Heart right ventricle (tissue), 16 donors: ENCODE data around the gene SERTAD3. TPM values are rescaled to one million over a fixed set of nuclear protein-coding genes. Genes with fewer than 3 reads are reported as not detected.

ENCODE experiments used
- ATAC-seq, 8 donors: fragments of 200-7000 bp; cut with Tn5 transposase; one replicate each; pipeline ENCODE4 v1.9.1; 2020; ENCODE audit warnings: mild to moderate bottlenecking in 8 of 8, moderate library complexity in 8 of 8, moderate number of reproducible peaks in 1 of 8
- DNase-seq, 2 donors: peaks; one replicate each; pipeline ENCODE4 v3.0.0-alpha.2; 2020
- H3K27ac ChIP-seq, 10 donors: fragments of 200-600 bp; sonication (generic) in 2 of 10; one replicate each; pipeline versions ENCODE4 v1.5.0 to v1.8.0; 2020 to 2022; ENCODE audit warnings: mild to moderate bottlenecking in 3 of 10
- H3K27me3 ChIP-seq, 7 donors: fragments of 200-600 bp; one replicate each; pipeline ENCODE4 v1.8.0; 2021 to 2022; ENCODE audit warnings: mild to moderate bottlenecking in 2 of 7
- H3K36me3 ChIP-seq, 9 donors: fragments of 200-600 bp; sonication (generic) in 1 of 9; one replicate each; pipeline versions ENCODE4 v1.5.0 to v1.8.0; 2020 to 2022; ENCODE audit warnings: mild to moderate bottlenecking in 2 of 9
- H3K4me1 ChIP-seq, 9 donors: fragments of 200-600 bp; sonication (generic) in 1 of 9; one replicate each; pipeline versions ENCODE4 v1.5.0 to v1.8.0; 2020 to 2022; ENCODE audit warnings: mild to moderate bottlenecking in 4 of 9
- H3K4me3 ChIP-seq, 10 donors: fragments of 200-600 bp; sonication (generic) in 2 of 10; one replicate each; pipeline versions ENCODE4 v1.5.0 to v1.8.0; 2020 to 2022; ENCODE audit warnings: mild to moderate bottlenecking in 7 of 10, moderate library complexity in 2 of 10
- H3K9me3 ChIP-seq, 11 donors: fragments of 200-600 bp in 10 of 11; sonication (generic) in 2 of 11; one replicate each; pipeline versions ENCODE4 v1.5.0 to v1.8.0; 2013 to 2022; ENCODE audit warnings: mild to moderate bottlenecking in 2 of 11, control low read depth in 1 of 11, moderate library complexity in 1 of 11
- CTCF ChIP-seq, 9 donors: fragments of 200-600 bp; sonication (generic) in 2 of 9; IDR thresholded peaks; one replicate each; pipeline versions ENCODE4 v1.5.0 to v1.8.0; 2021 to 2022; ENCODE audit warnings: antibody characterized with exemption in 9 of 9, mild to moderate bottlenecking in 5 of 9, moderate library complexity in 1 of 9
- WGBS, 2 donors: extraction: QIAGEN DNeasy Blood & Tissue Kit; methylation state at CpG; one replicate each; pipeline ENCODE4 v1.1.7; 2013; ENCODE audit warnings: inconsistent platforms in 1 of 2; 5-methylcytosine and 5-hydroxymethylcytosine counted together
- intact Hi-C, 10 donors: fragments of 100-400 bp; cut with DNase I; formaldehyde crosslinking; loops; one replicate each; pipeline versions ENCODE4 v1.11.1 to v1.14.2; 2022
- polyA plus RNA-seq, 2 donors: library from polyadenylated mRNA; stranded (reverse); fragments of 200-250 nt; gene quantifications; one replicate each; pipeline ENCODE4 v1.2.3, GENCODE V29; 2013
- total RNA-seq, 10 donors: library from RNA; stranded (reverse); fragmentation: NEBNext Ultra II Directional in 3 of 10; extraction: Animal tissue kit (Norgen Biotek cat#: 25700) in 3 of 10; gene quantifications; one replicate each; pipeline versions ENCODE4 v1.2.1 to v1.2.4, GENCODE V29; 2021 to 2023
- donor health status: Arrhythmogenic right ventricular cardiomyopathy.
- donor health status: ischemic (EF 13 %, LVEDD 7.1; RV severe dilation, severe dysfunction).
- donor health status: healthy with polysubstance abuse.
- donor health status: DM: no; HTN: yes; CAD: no.
- donor health status: DM: no; HTN: no; CAD: no.
- donor health status: ischemic (EF 25% LVEDD 6.9; RV normal size, moderate dysfunction).
- donor health status: ischemic (EF 25% LVEDD 5.7; RV mildly dilated, moderate dysfunction).
- donor health status: healthy.
- donor health status: DM: yes; HTN: yes; CAD: no.
- donor health status: Ischemic cardiomyopathy.
- donor health status: ischemic (EF 35%, LVEDD 5.7; RV mildly dilated, moderate dysfunction).
- donor health status: nonischemic (EF 11% LVEDD 7.7; RV severe dilation, severe dysfunction).
- donor health status: DM: yes; HTN: yes; CAD: no.
- donor health status: PGD.
- donor health status: ischemic (EF 29% LVEDD 5.4; RV normal size, mild dysfunction).
- donor health status: nonischemic (EF 23%, LVEDD 6.1; RV moderate dilation, normal function).

Gene SERTAD3
- total and polyA plus RNA-seq, 12 donors, result 19.4 to 37.5 (median 29.3) TPM

- DNase-seq, result no peak
- Histone ChIP-seq H3K36me3 (peaks cover 0 to 21% (median 12%) of the 10 kb centered on the region in 9 donors), H3K4me1 (peaks cover 9 to 70% (median 49%) of the 10 kb centered on the region in 9 donors), H3K27ac (peak overlapping the region; percentile 95 to 100 (median 99)), H3K4me3 (peak overlapping the region; percentile 15 to 80 (median 63)), H3K9me3 (no peaks in the 10 kb centered on the region), H3K27me3 (no peaks in the 10 kb centered on the region)
- intact Hi-C loops, result loop anchor here in 3 of 10 donors (2.0 to 10.0 kb wide), 4 partner anchors 73 to 182 kb away; partner anchors contain the start of genes C19orf47 (in 2 of the 3), PLD3 (in 2 of the 3) and LTBP4 (in 1 of the 3)
- no peak for ATAC-seq
- 59 to 64% methylated on average over 14 of the region's 14 CpGs for WGBS, 2 donors
- TF ChIP-seq CTCF (IDR thresholded peaks at IDR 0.05), result no peak
These were observed 23.7 kb downstream of the SERTAD3 start for GRCh38 chr19:40420451-40420765.

GRCh38 chr19:40419780-40420179, 24.4 kb downstream of the SERTAD3 start:
- no peak for ATAC-seq
- peaks cover 9 to 70% (median 48%) of the 10 kb centered on the region in 9 donors for H3K4me1 ChIP-seq
- intact Hi-C loops, result loop anchor here in 4 of 10 donors (2.0 to 10.0 kb wide), 5 partner anchors 72 to 385 kb away; partner anchors contain the start of genes C19orf47 (in 2 of the 4), PLD3 (in 2 of the 4) and LTBP4 (in 1 of the 4)

GRCh38 chr19:40419066-40419612, 25.0 kb downstream of the SERTAD3 start:
- no peak for TF ChIP-seq CTCF (IDR thresholded peaks at IDR 0.05)
- intact Hi-C loops, result loop anchor here in 1 of 10 donors (10.0 kb wide), 1 partner anchor 386 kb away; no protein-coding TSS in a partner anchor
- no peak overlapping the region for H3K4me3 ChIP-seq
- 77 to 83% methylated on average over 5 of the region's 5 CpGs for WGBS, 2 donors
- no peak for DNase-seq
- peaks cover 0 to 21% (median 12%) of the 10 kb centered on the region in 9 donors for H3K36me3 ChIP-seq
- H3K27ac ChIP-seq, result peak overlapping the region in 3 of 10 donors; percentile 98 to 100 (median 100)
- peaks cover 9 to 65% (median 45%) of the 10 kb centered on the region in 9 donors for H3K4me1 ChIP-seq
- H3K9me3 ChIP-seq, result no peaks in the 10 kb centered on the region
- ATAC-seq, result no peak
- H3K27me3 ChIP-seq, result no peaks in the 10 kb centered on the region

More at GRCh38 chr19:40419780-40420179, 24.4 kb downstream of the SERTAD3 start:
- no peaks in the 10 kb centered on the region for H3K9me3 ChIP-seq
- peaks cover 0 to 21% (median 12%) of the 10 kb centered on the region in 9 donors for H3K36me3 ChIP-seq
- WGBS, 2 donors, result 86 to 93% methylated on average over 5 of the region's 5 CpGs
- H3K27me3 ChIP-seq, result no peaks in the 10 kb centered on the region
- H3K4me3 ChIP-seq, result no peak overlapping the region
- H3K27ac ChIP-seq, result peak overlapping the region in 6 of 10 donors; percentile 44 to 100 (median 98)
- TF ChIP-seq CTCF (IDR thresholded peaks at IDR 0.05), result no peak
- DNase-seq, result no peak

GRCh38 chr19:40418040-40418439, 26.1 kb downstream of the SERTAD3 start:
- no peak for DNase-seq
- H3K27me3 ChIP-seq, result no peaks in the 10 kb centered on the region
- peaks cover 12 to 64% (median 43%) of the 10 kb centered on the region in 9 donors for H3K4me1 ChIP-seq
- ATAC-seq, result no peak
- no peaks in the 10 kb centered on the region for H3K9me3 ChIP-seq
- 85 to 87% methylated on average over 3 of the region's 3 CpGs for WGBS, 2 donors
- H3K27ac ChIP-seq, result peak overlapping the region; percentile 75 to 96 (median 84)
- H3K36me3 ChIP-seq, result peaks cover 0 to 16% (median 8%) of the 10 kb centered on the region in 9 donors
- no peak for TF ChIP-seq CTCF (IDR thresholded peaks at IDR 0.05)
- no peak overlapping the region for H3K4me3 ChIP-seq
- intact Hi-C loops, result loop anchor here in 1 of 10 donors (10.0 kb wide), 1 partner anchor 387 kb away; no protein-coding TSS in a partner anchor
